GM19043 (cell line): Measurements from ENCODE around the gene RAPGEF5.

ENCODE experiments used
- ATAC-seq: cut with Tn5 transposase; IDR thresholded peaks from one replicate; pipeline ENCODE4 v1.9.1; 2021; ENCODE audit warnings: low read depth; ENCODE audit not compliant: unreplicated experiment

RAPGEF5 gene

GRCh38 chr7:22319424-22320403, 37.2 kb downstream of the RAPGEF5 start:
- ATAC-seq = no peak

- no peak for ATAC-seq
Observed at GRCh38 chr7:22318376-22318775, 38.6 kb downstream of the RAPGEF5 start.

GRCh38 chr7:22317632-22318031, 39.3 kb downstream of the RAPGEF5 start:
- no peak for ATAC-seq

- no peak for ATAC-seq
Observed at GRCh38 chr7:22316914-22317313, 40.0 kb downstream of the RAPGEF5 start.

- no peak for ATAC-seq
Observed at GRCh38 chr7:22307816-22308215, 49.1 kb downstream of the RAPGEF5 start.

- no peak for ATAC-seq
Observed at GRCh38 chr7:22305706-22306105, 51.2 kb downstream of the RAPGEF5 start.

- ATAC-seq = no peak
Observed at GRCh38 chr7:22302951-22303423, 54.0 kb downstream of the RAPGEF5 start.

GRCh38 chr7:22302193-22302592, 54.8 kb downstream of the RAPGEF5 start:
- ATAC-seq = no peak

- no peak for ATAC-seq
Observed at GRCh38 chr7:22301790-22302189, 55.2 kb downstream of the RAPGEF5 start.

- ATAC-seq = no peak
Observed at GRCh38 chr7:22300839-22301238, 56.1 kb downstream of the RAPGEF5 start.

- no peak for ATAC-seq
Observed at GRCh38 chr7:22296916-22297315, 60.0 kb downstream of the RAPGEF5 start.

- no peak for ATAC-seq
Observed at GRCh38 chr7:22296265-22296566, 60.7 kb downstream of the RAPGEF5 start.

- no peak for ATAC-seq
Observed at GRCh38 chr7:22295402-22296264, 61.3 kb downstream of the RAPGEF5 start.

- ATAC-seq = no peak
Observed at GRCh38 chr7:22292531-22292930, 64.4 kb downstream of the RAPGEF5 start.

- no peak for ATAC-seq
Observed at GRCh38 chr7:22291977-22292376, 65.0 kb downstream of the RAPGEF5 start.

GRCh38 chr7:22288202-22288601, 68.8 kb downstream of the RAPGEF5 start:
- no peak for ATAC-seq

GRCh38 chr7:22287412-22287811, 69.5 kb downstream of the RAPGEF5 start:
- no peak for ATAC-seq

- ATAC-seq = no peak
Observed at GRCh38 chr7:22286436-22286835, 70.5 kb downstream of the RAPGEF5 start.

GRCh38 chr7:22281481-22281880, 75.5 kb downstream of the RAPGEF5 start:
- no peak for ATAC-seq

GRCh38 chr7:22280031-22280430, 76.9 kb downstream of the RAPGEF5 start:
- ATAC-seq = no peak

- no peak for ATAC-seq
Observed at GRCh38 chr7:22278660-22279059, 78.3 kb downstream of the RAPGEF5 start.
